ENCODE results near the gene TIMM10. TPM values are rescaled to one million over a fixed set of nuclear protein-coding genes. Genes with fewer than 3 reads are reported as not detected.

TIMM10 gene
- total RNA-seq, 4 donors from 2014 or later, result 1.6 to 36.8 (median 34.0) TPM; not detected in 1

DNA sequence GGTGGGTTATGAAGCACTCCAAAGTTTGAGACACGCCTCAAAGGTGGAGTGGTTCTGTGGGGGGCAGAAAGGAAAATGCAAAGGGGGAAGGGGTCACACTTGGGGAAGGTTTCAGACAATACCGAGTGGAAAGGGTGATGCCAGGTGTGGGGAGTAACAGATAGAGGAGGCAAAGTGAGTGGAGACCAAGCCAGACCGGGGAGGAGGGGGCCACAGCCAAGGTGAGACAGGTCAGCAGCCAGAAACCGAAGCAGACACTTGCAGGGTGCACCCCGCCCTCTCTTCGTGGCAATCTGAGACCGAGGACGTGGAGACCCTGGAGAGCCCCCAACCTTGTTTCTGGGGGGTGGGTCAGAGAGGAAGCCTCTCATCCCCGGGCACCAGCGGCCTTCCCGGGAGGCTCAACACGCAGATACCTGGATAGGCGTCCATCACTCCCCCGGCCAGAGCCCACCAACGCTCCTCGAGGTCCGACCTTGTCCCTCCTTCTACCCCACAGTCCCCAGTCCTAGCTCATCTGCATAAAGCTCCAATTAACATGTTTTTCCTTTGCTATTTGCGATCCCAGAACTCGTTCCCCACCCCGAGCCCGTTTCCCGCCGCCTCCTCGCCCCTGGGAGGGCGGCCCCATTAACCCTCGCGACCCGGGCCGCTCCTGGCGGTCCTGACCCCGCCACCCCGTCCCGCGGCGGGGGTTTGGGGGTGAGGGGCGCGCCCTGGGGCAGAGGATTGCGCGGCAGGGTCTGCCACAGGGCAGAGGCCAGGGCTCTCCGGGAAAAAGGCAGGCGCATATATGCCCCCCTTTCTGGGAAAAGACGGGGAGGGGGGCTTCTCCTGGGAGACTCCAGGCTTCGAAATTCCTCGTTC is 48.4 kb downstream of the TIMM10 start:
- Histone ChIP-seq H3K9me3 (no peaks in the 10 kb centered on the region), H3K4me1 (peaks cover 11 to 18% (median 17%) of the 10 kb centered on the region in 4 donors), H3K27ac (no peak overlapping the region), H3K4me3 (peak overlapping the region in 2 of 4 donors; percentile 10 to 30), H3K27me3 (peaks cover 24% of the 10 kb centered on the region), H3K36me3 (peaks cover 0 to 8% (median 0%) of the 10 kb centered on the region in 4 donors)
- WGBS, 2 donors (ENCODE audit: low coverage in 1 of 2), result 24 to 46% methylated on average over 3 to 44 of the region's 44 CpGs
- in situ Hi-C loops (cut with MboI; ENCODE audit: low pct_ligation_motif_present in 1 of 4, low pct_unique_long_range_greater_than_20kb in 1 of 4, low sequenced_read_pairs in 3 of 4) (loop anchor here in 2 of 4 donors (25.0 kb wide), 1 partner anchor 145 kb away; the partner anchor contains the start of genes P2RX3 (in 2 of the 2) and SSRP1 (in 2 of the 2)), intact Hi-C loops (cut with DNase I; ENCODE audit: low total_unique reads) (no loop called here)
- no peak for TF ChIP-seq POLR2A (IDR thresholded peaks at IDR 0.05)
- no peak for TF ChIP-seq POLR2AphosphoS5 (IDR thresholded peaks at IDR 0.05)
- no peak for TF ChIP-seq EP300 (IDR thresholded peaks at IDR 0.05; ENCODE audit: low read depth)
- TF ChIP-seq CTCF (IDR thresholded peaks at IDR 0.05), result no peak
- no peak for DNase-seq

GRCh38 chr11:57481315-57481714 is 49.2 kb downstream of the TIMM10 start:
- WGBS, 2 donors (ENCODE audit: low coverage in 1 of 2), result 38 to 74% methylated on average over 2 of the region's 2 CpGs
- TF ChIP-seq CTCF (IDR thresholded peaks at IDR 0.05) (no peak), EP300 (IDR thresholded peaks at IDR 0.05; ENCODE audit: low read depth) (no peak), POLR2AphosphoS5 (IDR thresholded peaks at IDR 0.05) (no peak), POLR2A (IDR thresholded peaks at IDR 0.05) (no peak)
- peaks cover 0 to 8% (median 0%) of the 10 kb centered on the region in 4 donors for H3K36me3 ChIP-seq
- no peaks in the 10 kb centered on the region for H3K9me3 ChIP-seq
- no peak overlapping the region for H3K4me3 ChIP-seq
- in situ Hi-C loops (cut with MboI; ENCODE audit: low pct_ligation_motif_present in 1 of 4, low pct_unique_long_range_greater_than_20kb in 1 of 4, low sequenced_read_pairs in 3 of 4) (loop anchor here in 2 of 4 donors (25.0 kb wide), 1 partner anchor 144 kb away; the partner anchor contains the start of genes P2RX3 (in 2 of the 2) and SSRP1 (in 2 of the 2)), intact Hi-C loops (cut with DNase I; ENCODE audit: low total_unique reads) (no loop called here)
- peaks cover 27% of the 10 kb centered on the region for H3K27me3 ChIP-seq
- peaks cover 16 to 26% (median 25%) of the 10 kb centered on the region in 4 donors for H3K4me1 ChIP-seq
- no peak for DNase-seq
- no peak overlapping the region for H3K27ac ChIP-seq

DNA sequence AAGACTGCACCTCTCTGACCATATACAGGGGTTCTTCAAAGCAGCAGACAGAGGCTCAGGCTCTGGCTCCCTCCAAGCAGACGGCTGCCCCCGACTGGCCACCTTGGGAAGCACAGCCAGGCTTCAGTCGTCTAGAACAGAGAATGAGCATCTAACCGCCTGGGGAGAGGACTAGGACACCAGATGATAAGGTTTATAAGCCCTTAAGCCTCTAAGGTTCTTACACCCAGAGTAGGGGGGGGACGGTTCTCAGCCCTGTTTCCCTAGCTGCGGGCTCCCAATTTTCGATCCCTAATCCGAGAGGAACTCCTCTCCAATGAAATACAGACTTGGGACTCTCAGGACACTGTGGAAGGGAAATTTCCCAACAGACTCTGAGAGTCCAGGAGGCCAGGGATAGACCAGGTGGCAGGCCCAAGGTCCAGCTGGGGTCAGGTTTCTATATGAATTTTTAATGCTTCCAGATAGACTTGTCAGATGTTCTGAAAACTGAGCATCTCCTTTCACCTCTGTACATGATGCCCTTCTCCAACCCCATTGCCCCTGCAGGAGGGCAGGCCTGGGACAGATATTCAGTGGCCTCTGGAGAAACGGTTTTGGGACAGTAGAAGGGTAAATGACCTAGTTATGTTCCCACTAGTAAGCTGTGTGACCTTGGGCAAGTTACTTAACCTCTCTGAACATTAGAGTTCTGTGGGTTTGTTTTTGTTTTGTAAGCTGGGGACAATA is 50.0 kb downstream of the TIMM10 start:
- Histone ChIP-seq H3K4me1 (peaks cover 22 to 34% (median 32%) of the 10 kb centered on the region in 4 donors), H3K36me3 (peaks cover 0 to 8% (median 0%) of the 10 kb centered on the region in 4 donors), H3K27me3 (peaks cover 31% of the 10 kb centered on the region), H3K4me3 (no peak overlapping the region), H3K9me3 (no peaks in the 10 kb centered on the region), H3K27ac (no peak overlapping the region)
- 31% methylated on average over 9 of the region's 9 CpGs; no CpG with 5 or more reads in 1 of the 2 donors for WGBS, 2 donors (ENCODE audit: low coverage in 1 of 2)
- TF ChIP-seq CTCF (IDR thresholded peaks at IDR 0.05), result peak; percentile 54 to 69 (median 60)
- TF ChIP-seq POLR2A (IDR thresholded peaks at IDR 0.05), result no peak
- DNase-seq, result peak; percentile 79
- in situ Hi-C loops (cut with MboI; ENCODE audit: low pct_ligation_motif_present in 1 of 4, low pct_unique_long_range_greater_than_20kb in 1 of 4, low sequenced_read_pairs in 3 of 4) (loop anchor here in 2 of 4 donors (25.0 kb wide), 1 partner anchor 143 kb away; the partner anchor contains the start of genes P2RX3 (in 2 of the 2) and SSRP1 (in 2 of the 2)), intact Hi-C loops (cut with DNase I; ENCODE audit: low total_unique reads) (no loop called here)

GRCh38 chr11:57479911-57480310 is 50.6 kb downstream of the TIMM10 start:
- in situ Hi-C loops (cut with MboI; ENCODE audit: low pct_ligation_motif_present in 1 of 4, low pct_unique_long_range_greater_than_20kb in 1 of 4, low sequenced_read_pairs in 3 of 4), result loop anchor here in 2 of 4 donors (25.0 kb wide), 1 partner anchor 143 kb away; the partner anchor contains the start of genes P2RX3 (in 2 of the 2) and SSRP1 (in 2 of the 2)
- no peak for TF ChIP-seq POLR2A (IDR thresholded peaks at IDR 0.05)
- no peak for TF ChIP-seq EP300 (IDR thresholded peaks at IDR 0.05; ENCODE audit: low read depth)
- no peak for TF ChIP-seq CTCF (IDR thresholded peaks at IDR 0.05)
- TF ChIP-seq POLR2AphosphoS5 (IDR thresholded peaks at IDR 0.05), result no peak

More at GRCh38 chr11:57479911-57480310, 50.6 kb downstream of the TIMM10 start:
- H3K27me3 ChIP-seq, result peaks cover 38% of the 10 kb centered on the region
- no peak overlapping the region for H3K4me3 ChIP-seq
- peaks cover 0 to 7% (median 0%) of the 10 kb centered on the region in 4 donors for H3K36me3 ChIP-seq
- H3K4me1 ChIP-seq, result peaks cover 22 to 39% (median 32%) of the 10 kb centered on the region in 4 donors
- DNase-seq, result no peak
- no peak overlapping the region for H3K27ac ChIP-seq
- H3K9me3 ChIP-seq, result no peaks in the 10 kb centered on the region
- intact Hi-C loops (cut with DNase I; ENCODE audit: low total_unique reads), result no loop called here
- WGBS, 2 donors (ENCODE audit: low coverage in 1 of 2), result 19 to 42% methylated on average over 4 of the region's 4 CpGs

Measured in transverse colon (tissue), 4 donors.